GM23338 (cell line): ENCODE results near the gene S1PR3. TPM values are rescaled to one million over a fixed set of nuclear protein-coding genes. Genes with fewer than 3 reads are reported as not detected.

ENCODE experiments used
- ATAC-seq: fragments of 200-7000 bp; cut with Tn5 transposase; 3 replicates; pipeline ENCODE4 v1.9.1; 2020
- DNase-seq: peaks from one replicate; pipeline ENCODE4 v3.0.0-alpha.2; 2015; ENCODE audit warnings: low spot score
- H2AFZ ChIP-seq: fragments of 200-600 bp; sonication (generic); 2 replicates; pipeline ENCODE4 v1.8.0; 2016; ENCODE audit warnings: antibody characterized with exemption, mild to moderate bottlenecking, moderate library complexity
- H3F3A ChIP-seq: fragments of 200-600 bp; sonication (generic); replicated peaks from 2 replicates; pipeline ENCODE4 v1.8.0; 2017; ENCODE audit warnings: antibody characterized with exemption, mixed run types, low read depth
- H3K27ac ChIP-seq: fragments of 200-600 bp; sonication (generic); 2 replicates; pipeline ENCODE4 v1.6.1; 2016; ENCODE audit warnings: low read depth
- H3K27me3 ChIP-seq: fragments of 200-600 bp; sonication (generic); 2 replicates; pipeline ENCODE4 v1.8.0; 2016; ENCODE audit warnings: mild to moderate bottlenecking, mixed run types, moderate library complexity; ENCODE audit not compliant: insufficient read depth
- H3K36me3 ChIP-seq: fragments of 200-600 bp; sonication (generic); 2 replicates; pipeline ENCODE4 v1.8.0; 2016; ENCODE audit warnings: mild to moderate bottlenecking; ENCODE audit not compliant: insufficient read depth
- H3K4me1 ChIP-seq: fragments of 200-600 bp; sonication (generic); 2 replicates; pipeline ENCODE4 v1.8.0; 2016; ENCODE audit warnings: mild to moderate bottlenecking, moderate library complexity; ENCODE audit not compliant: insufficient read depth
- H3K4me2 ChIP-seq: fragments of 200-600 bp; sonication (generic); 2 replicates; pipeline ENCODE4 v1.7.1; 2017; ENCODE audit warnings: mixed run types
- H3K4me3 ChIP-seq: fragments of 200-600 bp; sonication (generic); 2 replicates; pipeline ENCODE4 v1.6.1; 2016; ENCODE audit warnings: mixed run types
- H3K79me2 ChIP-seq: fragments of 200-600 bp; sonication (generic); replicated peaks from 2 replicates; pipeline ENCODE4 v1.8.0; 2017; ENCODE audit warnings: mild to moderate bottlenecking; ENCODE audit not compliant: insufficient read depth
- H3K9me2 ChIP-seq: fragments of 200-600 bp; sonication (generic); 2 replicates; pipeline ENCODE4 v1.8.0; 2017; ENCODE audit not compliant: insufficient read depth
- H4K20me1 ChIP-seq: fragments of 200-600 bp; sonication (generic); replicated peaks from 2 replicates; pipeline ENCODE4 v1.8.0; 2017; ENCODE audit warnings: mild to moderate bottlenecking; ENCODE audit not compliant: insufficient read depth
- H3K27ac Mint-ChIP-seq: 2 replicates; pipeline ENCODE4 v1.8.0; 2020; ENCODE audit warnings: inconsistent platforms, mild to moderate bottlenecking, moderate library complexity, mixed read lengths
- H3K27me3 Mint-ChIP-seq: 3 replicates; pipeline ENCODE4 v1.8.0; 2022; ENCODE audit warnings: low read depth, mild to moderate bottlenecking, moderate library complexity, mixed read lengths, inconsistent platforms; ENCODE audit not compliant: insufficient read depth, poor library complexity
- H3K36me3 Mint-ChIP-seq: 3 replicates; pipeline ENCODE4 v1.8.0; 2021; ENCODE audit warnings: low read depth, mild to moderate bottlenecking, inconsistent platforms, moderate library complexity, mixed read lengths
- H3K4me1 Mint-ChIP-seq: 3 replicates; pipeline ENCODE4 v1.8.0; 2020; ENCODE audit warnings: mild to moderate bottlenecking, inconsistent platforms, mixed read lengths
- H3K4me3 Mint-ChIP-seq: 3 replicates; pipeline ENCODE4 v1.8.0; 2021; ENCODE audit warnings: moderate library complexity, mild to moderate bottlenecking, inconsistent platforms, mixed read lengths
- H3K9me3 Mint-ChIP-seq: 3 replicates; pipeline ENCODE4 v1.8.0; 2020; ENCODE audit warnings: moderate library complexity, mild to moderate bottlenecking, inconsistent platforms, mixed read lengths
- CREB1 ChIP-seq: fragments of 250-450 bp; sonication (Bioruptor Pico); IDR thresholded peaks from 2 replicates; pipeline ENCODE4 v1.5.0; 2020; ENCODE audit warnings: low read depth, mild to moderate bottlenecking, moderate library complexity
- CTCF ChIP-seq, 2 experiments: fragments of 200-600 bp in 1 of 2; sonication (generic) in 1 of 2; conservative IDR thresholded peaks; 2 replicates each; pipeline versions ENCODE4 v1.5.1 to v1.6.1; 2016 to 2017; ENCODE audit warnings: antibody characterized with exemption in 2 of 2, low read depth in 2 of 2, mild to moderate bottlenecking in 2 of 2, moderate library complexity in 1 of 2
- ETS1 ChIP-seq: IDR thresholded peaks from 2 replicates; pipeline ENCODE4 v1.6.1; 2016; ENCODE audit warnings: antibody characterized with exemption
- EZH2 ChIP-seq: fragments of 200-600 bp; sonication (generic); IDR thresholded peaks from one replicate; pipeline ENCODE4 v1.8.0; 2017; ENCODE audit warnings: antibody characterized with exemption, mild to moderate bottlenecking, low read depth; ENCODE audit not compliant: unreplicated experiment
- EZH2phosphoT487 ChIP-seq: fragments of 200-600 bp; sonication (generic); IDR thresholded peaks from one replicate; pipeline ENCODE4 v1.8.1; 2018; ENCODE audit warnings: antibody characterized with exemption; ENCODE audit not compliant: unreplicated experiment
- JUNB ChIP-seq: IDR thresholded peaks from one replicate; pipeline ENCODE4 v1.6.1; 2016; ENCODE audit warnings: antibody characterized with exemption; ENCODE audit not compliant: unreplicated experiment
- REST ChIP-seq: IDR thresholded peaks from one replicate; pipeline ENCODE4 v1.6.1; 2018; ENCODE audit warnings: antibody characterized with exemption; ENCODE audit not compliant: unreplicated experiment
- polyA plus RNA-seq: library from polyadenylated mRNA; unstranded; fragments of >200 nt; fragmentation: Nextera tagmentation; extraction: Ambion mirVana; gene quantifications from 2 replicates; pipeline ENCODE4 v1.2.1, GENCODE V29; 2016
- total RNA-seq: library from RNA; depleted of rRNA; stranded (reverse); fragments of >200 nt; shearing (Covaris generic); gene quantifications from 2 replicates; pipeline ENCODE4 v1.2.3, GENCODE V29; 2014

Gene S1PR3
- total and polyA plus RNA-seq, 2 experiments from 2014 or later, result 2.1 to 7.6 TPM

- Histone ChIP-seq H3K27ac (no peak overlapping the region), H3K4me2 (no peak overlapping the region), H3K4me1 (0 out of 2 replicates have a peak, but pooled peaks cover 6% of the 10 kb centered on the region), H3F3A (no peaks in the 10 kb centered on the region), H3K9me2 (peaks cover 5% of the 10 kb centered on the region; the same call in 1 of the 2 replicates), H3K36me3 (no peaks in the 10 kb centered on the region), H4K20me1 (no peaks in the 10 kb centered on the region), H3K4me3 (no peak overlapping the region), H3K79me2 (no peaks in the 10 kb centered on the region), H2AFZ (no peak overlapping the region), H3K27me3 (no peaks in the 10 kb centered on the region)
- DNase-seq (no peak), ATAC-seq (no peak)
- Mint-ChIP-seq H3K27ac (no peak overlapping the region), H3K4me3 (no peak overlapping the region), H3K9me3 (peaks cover 6% of the 10 kb centered on the region), H3K36me3 (peaks cover 9% of the 10 kb centered on the region), H3K4me1 (peaks cover 17% of the 10 kb centered on the region), H3K27me3 (peaks cover 9% of the 10 kb centered on the region)
- no peak for TF ChIP-seq REST
- TF ChIP-seq CREB1 (CRISPR knock-in tag), result no peak
- TF ChIP-seq JUNB, result no peak
- TF ChIP-seq ETS1, result no peak
- no peak for TF ChIP-seq EZH2
Measured at GRCh38 chr9:89023740-89024139, 32.5 kb downstream of the S1PR3 start.

- no peak overlapping the region for H3K27ac Mint-ChIP-seq
- no peak overlapping the region for H2AFZ ChIP-seq
Measured at GRCh38 chr9:89024727-89025126, 33.5 kb downstream of the S1PR3 start.

More at GRCh38 chr9:89024727-89025126, 33.5 kb downstream of the S1PR3 start:
- Histone ChIP-seq H4K20me1 (no peaks in the 10 kb centered on the region), H3K27ac (no peak overlapping the region), H3K79me2 (no peaks in the 10 kb centered on the region), H3K4me2 (no peak overlapping the region), H3K9me2 (peaks cover 5% of the 10 kb centered on the region; the same call in 1 of the 2 replicates), H3K4me1 (0 out of 2 replicates have a peak, but pooled peaks cover 6% of the 10 kb centered on the region), H3K27me3 (no peaks in the 10 kb centered on the region), H3F3A (no peaks in the 10 kb centered on the region), H3K4me3 (no peak overlapping the region), H3K36me3 (no peaks in the 10 kb centered on the region)
- DNase-seq (no peak), ATAC-seq (no peak)
- H3K27me3 Mint-ChIP-seq, result peaks cover 8% of the 10 kb centered on the region
- peaks cover 17% of the 10 kb centered on the region for H3K4me1 Mint-ChIP-seq
- H3K9me3 Mint-ChIP-seq, result peaks cover 9% of the 10 kb centered on the region
- TF ChIP-seq EZH2phosphoT487, result no peak
- no peak for TF ChIP-seq CTCF (conservative IDR thresholded peaks at IDR 0.05; ENCODE audit: low read depth in 2 of 2)
- H3K4me3 Mint-ChIP-seq, result no peak overlapping the region
- H3K36me3 Mint-ChIP-seq, result peaks cover 9% of the 10 kb centered on the region
